Measurements from ENCODE around the gene PACSIN3.

GRCh38 chr11:47148903-47149531 is 37.2 kb downstream of the PACSIN3 start:
- TF ChIP-seq CTCF (IDR thresholded peaks at IDR 0.05; ENCODE audit: extremely low read depth in 1 of 2, insufficient read depth in 1 of 2, low read depth in 1 of 2, low read length in 2 of 2) (no peak), POLR2AphosphoS5 (IDR thresholded peaks at IDR 0.05; ENCODE audit: insufficient read depth, low read depth, low read length) (no peak), MAX (IDR thresholded peaks at IDR 0.05; ENCODE audit: insufficient read depth, insufficient read length) (no peak), EZH2 (IDR thresholded peaks at IDR 0.05; ENCODE audit: borderline replicate concordance, low read depth, low read length, severe bottlenecking) (no peak), POLR2A (IDR thresholded peaks at IDR 0.05; ENCODE audit: low read depth, low read length) (no peak), JUN (IDR thresholded peaks at IDR 0.05; ENCODE audit: borderline replicate concordance, insufficient read depth, insufficient read length, low read depth) (no peak), MYC (IDR thresholded peaks at IDR 0.05; ENCODE audit: low read depth, low read length) (no peak), FOS (IDR thresholded peaks at IDR 0.05; ENCODE audit: borderline replicate concordance, insufficient read depth, low read length) (no peak), GATA2 (IDR thresholded peaks at IDR 0.05; ENCODE audit: insufficient read depth, insufficient read length, low read depth, low read length) (no peak)

All from endothelial cell of umbilical vein (primary cell).